Fibroblast of upper back skin (primary cell): ENCODE measurements around the gene MXD3.
"Not testable (repeated sequence)": the region's sequence is repeated elsewhere in the genome, so short reads cannot be mapped to it uniquely, and the experiment has no call there.

ENCODE experiments used
- DNase-seq: peaks from one replicate; pipeline ENCODE4 v3.0.0-alpha.2; 2013

MXD3 gene, protein sequence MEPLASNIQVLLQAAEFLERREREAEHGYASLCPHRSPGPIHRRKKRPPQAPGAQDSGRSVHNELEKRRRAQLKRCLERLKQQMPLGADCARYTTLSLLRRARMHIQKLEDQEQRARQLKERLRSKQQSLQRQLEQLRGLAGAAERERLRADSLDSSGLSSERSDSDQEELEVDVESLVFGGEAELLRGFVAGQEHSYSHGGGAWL

GRCh38 chr5:177311723-177312648 lies at the start of gene MXD3:
Gene MXD3, minus strand, starts transcription at chr5:177311898. Its CDS starts 68 bp downstream, at chr5:177311830.
- peak; percentile 95 for DNase-seq

GRCh38 chr5:177360740-177361139 lies 49.0 kb upstream of the MXD3 start:
- not testable (repeated sequence) for DNase-seq

GRCh38 chr5:177359860-177360259 lies 48.2 kb upstream of the MXD3 start:
- DNase-seq: no peak

- no peak for DNase-seq
These were observed 47.8 kb upstream of the MXD3 start for GRCh38 chr5:177359451-177359851.

DNA sequence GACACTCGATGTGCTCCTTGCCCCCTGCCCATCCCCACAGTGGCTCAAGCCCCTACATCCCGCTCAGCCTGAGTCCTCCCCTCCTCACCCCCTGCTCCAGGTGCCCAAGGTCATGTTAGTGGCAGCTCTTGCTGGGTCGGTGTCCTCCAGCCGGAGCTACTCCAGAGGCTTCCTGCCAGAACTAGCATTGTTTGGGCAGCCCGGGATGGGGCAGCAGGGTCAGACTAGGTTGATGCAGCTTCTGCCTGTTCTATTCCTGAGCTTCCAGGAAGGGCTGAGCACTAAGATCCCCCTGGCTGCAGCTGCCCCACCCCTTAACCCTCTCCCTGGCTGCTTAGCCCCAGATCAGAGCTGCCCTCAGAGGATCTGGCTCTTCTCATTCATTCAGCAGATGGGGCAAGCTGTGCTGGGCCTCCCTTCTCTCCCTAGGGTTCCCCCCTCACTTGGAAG lies 46.7 kb upstream of the MXD3 start:
- DNase-seq: no peak

- DNase-seq: peak; percentile 34
These were observed 46.0 kb upstream of the MXD3 start, which contains the start of gene RGS14 for GRCh38 chr5:177357459-177358351. Gene RGS14, plus strand, starts transcription at chr5:177357924. Its CDS starts 101 bp downstream, at chr5:177358025.

DNA sequence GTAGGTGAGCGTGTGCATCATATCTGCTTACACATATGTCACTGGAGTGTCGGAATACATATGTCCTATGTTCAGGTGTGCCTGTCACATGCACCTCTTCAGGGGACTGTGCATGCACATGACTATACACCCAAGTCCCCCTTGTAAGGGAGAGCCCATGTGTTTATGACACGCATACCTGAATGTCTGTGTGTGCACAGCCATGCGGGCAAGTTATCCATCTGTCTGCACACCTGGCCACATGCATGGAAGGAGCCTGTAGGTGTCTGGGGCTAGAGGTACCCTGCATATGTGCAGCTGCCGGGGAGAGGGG lies 45.4 kb upstream of the MXD3 start:
- DNase-seq: no peak

DNA sequence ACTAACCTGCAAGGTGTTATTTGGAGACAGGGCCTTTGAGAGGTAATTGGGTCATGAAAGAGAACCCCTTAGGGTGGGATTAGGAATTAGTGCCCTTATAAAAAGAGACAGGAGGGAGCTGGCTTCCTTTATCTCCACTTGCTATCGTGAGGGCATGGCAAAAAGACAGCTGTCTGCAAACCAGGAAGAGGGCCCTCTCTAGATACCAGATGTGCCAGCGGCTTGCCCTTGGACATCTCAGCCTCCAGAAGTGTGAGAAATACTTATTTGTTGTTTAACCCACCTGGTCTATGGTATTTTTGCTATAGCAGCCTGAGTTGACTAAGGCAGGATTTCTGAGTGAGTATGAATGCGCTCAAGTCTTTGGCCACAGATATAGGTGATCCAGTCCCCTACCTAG lies 45.0 kb upstream of the MXD3 start:
- DNase-seq: no peak

GRCh38 chr5:177355868-177356168 lies 44.1 kb upstream of the MXD3 start:
- DNase-seq: no peak

- DNase-seq: no peak
These were observed 43.6 kb upstream of the MXD3 start for GRCh38 chr5:177355162-177355867.

DNA sequence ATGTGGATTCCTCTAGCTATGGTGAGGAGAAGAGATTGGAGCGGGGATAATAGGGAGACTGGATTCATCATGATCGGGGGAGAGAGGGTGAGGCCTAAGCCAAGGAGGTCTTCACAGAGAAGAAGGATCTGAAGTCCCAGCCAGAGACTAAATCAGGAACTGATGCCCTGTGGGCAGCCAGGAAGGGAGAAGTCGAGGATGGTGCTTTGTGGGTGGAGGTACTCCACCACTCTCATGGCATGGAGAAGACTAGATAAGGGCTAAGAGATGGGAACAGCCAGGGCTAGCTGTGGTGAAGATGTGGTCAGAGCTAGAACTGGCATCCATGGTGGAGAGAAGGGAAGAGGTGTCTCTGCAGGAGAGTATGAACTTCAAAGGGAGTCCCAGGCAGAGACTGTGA lies 43.0 kb upstream of the MXD3 start:
- no peak for DNase-seq

DNA sequence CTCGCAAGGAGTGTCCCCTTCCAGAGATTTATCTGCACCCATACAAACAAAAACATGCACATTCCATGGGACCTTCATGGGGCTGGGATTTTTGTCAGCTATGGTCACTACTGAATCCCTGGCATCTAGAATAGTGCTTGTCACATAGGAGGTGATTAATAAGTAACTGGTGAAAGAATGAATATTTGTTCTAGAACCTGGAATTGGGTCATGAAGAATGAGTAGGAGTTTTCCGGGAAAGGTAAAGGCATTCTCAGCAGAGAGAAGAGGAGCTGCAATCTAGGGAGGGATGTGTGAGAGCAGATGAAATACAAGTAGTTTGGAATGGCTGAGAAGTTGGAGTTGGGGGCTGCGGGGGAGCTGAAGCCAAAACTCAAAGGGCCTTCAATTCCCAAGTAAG lies 42.6 kb upstream of the MXD3 start:
- no peak for DNase-seq

DNA sequence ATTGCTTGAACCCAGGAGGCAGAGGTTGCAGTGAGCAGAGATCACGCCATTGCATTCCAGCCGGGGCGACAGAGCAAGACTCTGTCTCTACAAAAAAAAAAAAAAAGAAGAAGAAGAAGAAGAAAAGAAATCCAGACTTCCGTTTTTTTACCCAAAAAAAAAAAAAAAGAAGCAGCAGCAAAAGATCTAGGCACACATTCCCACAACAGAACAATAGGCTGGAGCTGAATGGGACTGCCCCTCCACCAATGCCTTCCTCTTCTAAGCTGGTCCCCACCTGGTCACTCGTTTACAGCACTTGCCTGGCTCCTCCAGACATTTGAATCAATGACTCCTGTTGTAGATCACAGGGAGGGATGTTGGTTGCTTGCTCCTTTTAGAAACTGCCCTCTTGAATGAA lies 41.4 kb upstream of the MXD3 start:
- no peak for DNase-seq

GRCh38 chr5:177351392-177352329 lies 40.0 kb upstream of the MXD3 start, which contains the start of gene LMAN2:
Gene LMAN2, minus strand, starts transcription at chr5:177351668. Its CDS starts 21 bp downstream, at chr5:177351647.
- peak; percentile 96 for DNase-seq

- DNase-seq: no peak
These were observed 39.2 kb upstream of the MXD3 start for GRCh38 chr5:177350776-177351391.

DNA sequence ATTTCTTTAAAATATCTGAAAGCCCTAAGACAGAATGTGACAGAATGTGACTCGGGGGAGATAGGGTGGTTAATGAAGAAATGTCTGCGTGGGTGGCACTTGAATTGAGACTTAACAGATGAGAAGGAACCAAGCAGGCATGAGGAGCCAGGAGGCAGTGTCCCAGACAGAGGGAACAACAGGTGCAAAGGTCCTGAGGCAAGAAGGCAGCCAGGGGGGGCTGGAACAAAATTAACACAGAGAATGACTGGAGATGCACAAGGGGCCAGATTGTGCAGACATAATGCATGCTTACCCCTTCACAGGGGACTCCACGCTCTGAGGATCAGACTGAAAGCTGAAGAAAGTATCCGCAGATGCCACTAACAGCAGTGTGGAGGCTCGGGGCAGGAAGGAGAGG lies 38.1 kb upstream of the MXD3 start:
- DNase-seq: no peak

DNA sequence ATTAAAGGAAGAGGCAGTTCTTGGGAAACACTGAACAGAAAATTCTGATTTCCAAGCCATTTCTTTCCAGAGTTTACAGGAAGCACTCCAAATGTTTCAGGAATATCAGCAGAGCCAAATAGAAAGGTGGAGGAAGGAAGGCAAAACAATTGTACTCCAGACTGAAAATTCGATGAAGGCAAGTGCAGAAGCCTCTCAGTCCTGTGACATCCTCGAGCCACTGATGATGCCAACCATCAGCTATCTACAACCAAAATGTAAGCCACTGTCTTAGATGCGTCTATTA lies 37.6 kb upstream of the MXD3 start:
- DNase-seq: no peak

DNA sequence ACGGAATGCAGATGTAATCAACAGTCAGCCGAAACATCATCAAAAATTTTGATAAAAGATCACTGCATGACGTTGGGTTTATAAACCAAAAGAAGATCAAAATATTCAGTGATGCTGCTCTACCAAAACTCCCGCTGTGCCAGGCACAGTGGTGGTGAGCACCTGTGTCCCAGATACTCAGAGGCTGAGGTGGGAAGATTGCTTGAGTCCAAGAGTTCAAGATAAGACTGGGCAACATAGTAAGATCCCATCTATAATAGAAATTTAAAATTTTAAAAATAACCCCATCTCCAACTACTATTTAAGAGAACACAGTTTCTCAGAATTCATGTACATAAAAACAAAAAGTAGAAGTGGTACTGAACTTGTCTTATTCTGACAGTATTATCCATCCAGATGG lies 36.0 kb upstream of the MXD3 start:
- DNase-seq: no peak

DNA sequence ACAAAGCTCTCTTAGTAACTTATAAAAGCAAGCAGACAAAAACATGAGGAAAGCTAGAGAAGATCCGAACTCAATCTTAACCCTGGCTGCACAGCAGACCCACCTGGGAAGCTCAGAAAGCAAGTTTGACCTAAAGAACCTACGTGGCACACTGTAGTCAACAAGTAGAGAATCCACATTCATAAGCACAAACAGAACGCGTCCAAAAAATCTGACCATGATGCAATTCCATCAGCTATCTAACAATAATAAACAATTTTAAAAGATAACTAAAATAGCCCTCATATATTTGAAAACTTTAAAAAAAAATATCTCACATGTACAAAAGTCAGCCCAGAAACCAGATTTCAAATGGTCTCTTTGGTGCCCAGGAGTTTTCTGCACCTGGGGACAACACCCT lies 35.1 kb upstream of the MXD3 start:
- DNase-seq: no peak

DNA sequence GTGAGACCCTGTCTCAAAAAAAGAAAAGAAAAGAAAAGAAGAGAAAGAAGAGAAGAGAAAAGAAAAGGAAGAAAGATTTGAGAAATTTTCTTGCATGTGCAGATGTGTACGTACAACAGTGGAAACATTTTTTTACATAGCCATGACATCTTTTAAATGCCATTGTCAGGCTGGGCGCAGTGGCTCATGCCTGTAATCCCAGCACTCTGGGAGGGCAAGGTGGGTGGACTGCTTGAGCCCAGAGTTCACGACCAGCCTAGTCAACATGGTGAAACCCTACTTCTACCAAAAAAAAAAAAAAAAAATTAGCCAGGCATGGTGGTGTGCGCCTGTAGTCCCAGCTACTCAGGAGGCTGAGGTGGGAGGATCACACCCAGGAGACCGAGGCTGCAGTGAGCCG lies 33.2 kb upstream of the MXD3 start:
- DNase-seq: no peak

- DNase-seq: no peak
These were observed 32.1 kb upstream of the MXD3 start for GRCh38 chr5:177343777-177344176.
